Measurements from ENCODE around the gene KLHL5.
A peak's percentile ranks its signal among the peaks of the same experiment; 100 is the strongest.

KLHL5 gene

GRCh38 chr4:39166177-39166576, 104.1 kb downstream of the KLHL5 start:
- H3K27ac ChIP-seq = no peak overlapping the region
- TF ChIP-seq, protein P1, sequence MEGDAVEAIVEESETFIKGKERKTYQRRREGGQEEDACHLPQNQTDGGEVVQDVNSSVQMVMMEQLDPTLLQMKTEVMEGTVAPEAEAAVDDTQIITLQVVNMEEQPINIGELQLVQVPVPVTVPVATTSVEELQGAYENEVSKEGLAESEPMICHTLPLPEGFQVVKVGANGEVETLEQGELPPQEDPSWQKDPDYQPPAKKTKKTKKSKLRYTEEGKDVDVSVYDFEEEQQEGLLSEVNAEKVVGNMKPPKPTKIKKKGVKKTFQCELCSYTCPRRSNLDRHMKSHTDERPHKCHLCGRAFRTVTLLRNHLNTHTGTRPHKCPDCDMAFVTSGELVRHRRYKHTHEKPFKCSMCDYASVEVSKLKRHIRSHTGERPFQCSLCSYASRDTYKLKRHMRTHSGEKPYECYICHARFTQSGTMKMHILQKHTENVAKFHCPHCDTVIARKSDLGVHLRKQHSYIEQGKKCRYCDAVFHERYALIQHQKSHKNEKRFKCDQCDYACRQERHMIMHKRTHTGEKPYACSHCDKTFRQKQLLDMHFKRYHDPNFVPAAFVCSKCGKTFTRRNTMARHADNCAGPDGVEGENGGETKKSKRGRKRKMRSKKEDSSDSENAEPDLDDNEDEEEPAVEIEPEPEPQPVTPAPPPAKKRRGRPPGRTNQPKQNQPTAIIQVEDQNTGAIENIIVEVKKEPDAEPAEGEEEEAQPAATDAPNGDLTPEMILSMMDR (conservative IDR thresholded peaks at IDR 0.05) = no peak

DNA sequence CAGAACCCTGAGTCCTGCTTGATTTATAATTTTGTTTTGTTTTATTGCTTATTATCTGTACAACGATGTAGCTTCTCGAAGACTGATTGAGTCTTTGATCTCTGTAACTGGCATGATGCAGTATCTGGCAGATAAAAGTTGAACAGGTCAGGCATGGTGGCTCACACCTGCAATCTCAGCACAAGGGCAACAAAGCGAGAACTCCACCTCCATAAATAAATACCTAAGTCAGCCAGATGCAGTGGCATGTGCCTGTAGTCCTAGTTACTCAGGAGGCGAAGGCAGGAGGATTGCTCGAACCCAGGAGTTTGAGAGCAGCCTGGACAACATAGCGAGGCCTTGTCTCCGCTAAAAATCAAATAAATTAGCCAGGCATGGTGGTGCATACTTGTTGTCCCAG, 104.6 kb downstream of the KLHL5 start:
- TF ChIP-seq, protein P1 (conservative IDR thresholded peaks at IDR 0.05) = no peak
- H3K27ac ChIP-seq = no peak overlapping the region

DNA sequence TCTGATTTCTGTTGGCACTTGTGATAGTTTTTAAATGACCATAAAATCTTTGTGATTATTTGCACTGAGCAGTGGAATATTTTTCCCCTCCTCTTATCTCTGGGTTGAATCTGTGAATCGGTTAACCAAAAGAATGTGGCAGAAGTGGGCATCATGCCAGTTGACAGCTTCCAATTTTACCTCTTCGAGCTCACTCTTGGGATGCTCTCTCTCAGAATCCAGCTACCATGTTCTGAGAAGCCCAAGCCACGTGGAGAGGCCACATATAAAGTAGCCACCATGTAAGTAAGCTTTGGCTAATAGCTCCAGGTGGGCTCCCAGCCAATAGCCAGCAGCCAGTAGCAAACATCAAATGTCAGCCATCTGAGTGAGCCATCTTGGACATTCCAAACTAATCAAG, 107.4 kb downstream of the KLHL5 start:
- peak overlapping the region; percentile 63 for H3K27ac ChIP-seq
- TF ChIP-seq, protein P1 (conservative IDR thresholded peaks at IDR 0.05) = no peak

GRCh38 chr4:39170301-39170700, 108.3 kb downstream of the KLHL5 start:
- H3K27ac ChIP-seq = peak overlapping the region; percentile 63
- TF ChIP-seq, protein P1 (conservative IDR thresholded peaks at IDR 0.05) = no peak
